ENCODE measurements around the gene LPGAT1. TPM values are rescaled to one million over a fixed set of nuclear protein-coding genes. Genes with fewer than 3 reads are reported as not detected.

LPGAT1 gene
- total and polyA plus RNA-seq, 2 experiments from 2014 or later: 18.5 to 22.9 TPM

GRCh38 chr1:211843507-211844298 is 13.1 kb upstream of the LPGAT1 start:
- no peaks in the 10 kb centered on the region for H3K27me3 ChIP-seq
- no peaks in the 10 kb centered on the region for H3K9me3 ChIP-seq (ENCODE audit: low read depth)
- H3K4me1 ChIP-seq (ENCODE audit: low read depth): no peaks in the 10 kb centered on the region
- no peaks in the 10 kb centered on the region for H3K36me3 ChIP-seq
- DNase-seq (ENCODE audit: low read depth in 1 of 2, low spot score in 1 of 2): no peak
- no peak for TF ChIP-seq CTCF (IDR thresholded peaks at IDR 0.05; ENCODE audit: low read depth, low read length)
- H3K27ac ChIP-seq: no peak overlapping the region
- H3K4me3 ChIP-seq: no peak overlapping the region

GRCh38 chr1:211843018-211843417 is 12.5 kb upstream of the LPGAT1 start:
- Histone ChIP-seq H3K27ac (no peak overlapping the region), H3K4me1 (ENCODE audit: low read depth) (no peaks in the 10 kb centered on the region), H3K36me3 (no peaks in the 10 kb centered on the region), H3K4me3 (no peak overlapping the region), H3K9me3 (ENCODE audit: low read depth) (no peaks in the 10 kb centered on the region), H3K27me3 (peaks cover 2% of the 10 kb centered on the region)
- no peak for DNase-seq (ENCODE audit: low read depth in 1 of 2, low spot score in 1 of 2)
- no peak for TF ChIP-seq CTCF (IDR thresholded peaks at IDR 0.05; ENCODE audit: low read depth, low read length)

GRCh38 chr1:211842518-211842917 is 12.0 kb upstream of the LPGAT1 start:
- Histone ChIP-seq H3K4me1 (ENCODE audit: low read depth) (no peaks in the 10 kb centered on the region), H3K9me3 (ENCODE audit: low read depth) (no peaks in the 10 kb centered on the region), H3K4me3 (no peak overlapping the region), H3K36me3 (no peaks in the 10 kb centered on the region), H3K27me3 (peaks cover 3% of the 10 kb centered on the region), H3K27ac (no peak overlapping the region)
- no peak for TF ChIP-seq CTCF (IDR thresholded peaks at IDR 0.05; ENCODE audit: low read depth, low read length)
- DNase-seq (ENCODE audit: low read depth in 1 of 2, low spot score in 1 of 2): no peak

DNA sequence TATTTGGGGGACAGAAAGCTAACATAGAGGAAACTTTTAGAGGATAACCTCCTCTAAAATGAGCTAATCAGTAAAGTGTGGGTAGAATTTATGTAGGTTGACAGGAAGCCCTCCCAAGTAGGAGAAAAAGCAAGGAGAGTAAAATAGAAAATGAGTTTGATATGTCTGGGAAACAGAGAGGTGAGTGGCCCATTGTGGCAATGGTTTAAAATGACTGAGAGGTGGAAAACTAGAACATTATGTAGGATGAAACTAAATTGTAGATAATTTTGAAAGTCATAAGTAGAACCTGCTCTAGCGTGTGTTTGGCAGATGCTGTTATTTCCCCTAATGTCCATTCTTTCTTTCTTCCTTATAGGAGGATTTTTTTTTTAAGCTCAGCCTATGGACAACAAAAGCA is 8.5 kb upstream of the LPGAT1 start:
- TF ChIP-seq CTCF (IDR thresholded peaks at IDR 0.05; ENCODE audit: low read depth, low read length): no peak
- no peak for DNase-seq (ENCODE audit: low read depth in 1 of 2, low spot score in 1 of 2)
- Histone ChIP-seq H3K27me3 (peaks cover 3% of the 10 kb centered on the region), H3K4me1 (ENCODE audit: low read depth) (no peaks in the 10 kb centered on the region), H3K9me3 (ENCODE audit: low read depth) (no peaks in the 10 kb centered on the region), H3K27ac (no peak overlapping the region), H3K4me3 (no peak overlapping the region), H3K36me3 (no peaks in the 10 kb centered on the region)

DNA sequence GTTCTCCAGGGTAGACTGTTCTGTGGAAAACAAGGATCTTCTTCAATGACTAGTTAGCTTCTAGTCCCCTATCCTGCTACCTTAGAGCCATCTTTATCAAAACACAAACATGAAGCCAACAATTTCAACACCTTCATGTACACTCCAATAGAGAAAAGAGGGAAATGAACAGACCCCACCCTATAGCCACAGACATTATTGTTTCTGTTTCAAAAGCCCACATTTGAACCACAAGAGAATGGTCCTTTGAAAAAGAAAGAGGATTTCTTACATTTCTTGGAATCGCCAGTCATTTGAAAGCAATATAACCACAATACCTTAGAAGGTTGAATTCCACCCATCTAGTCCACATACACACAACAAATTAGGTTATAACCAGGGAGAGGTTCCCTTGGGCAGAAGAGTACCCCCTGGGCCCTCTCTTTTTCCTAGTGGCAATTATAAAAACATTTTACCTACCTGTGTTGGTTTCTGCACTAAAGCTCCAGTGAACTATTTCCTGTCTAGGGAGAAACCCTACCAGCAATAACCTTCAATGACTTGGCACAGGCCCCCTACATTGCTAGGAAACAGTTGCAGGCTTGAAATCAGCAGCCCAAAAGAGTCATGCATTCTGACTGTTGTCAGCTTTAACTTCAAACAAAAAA is 2.7 kb upstream of the LPGAT1 start:
- H3K27ac ChIP-seq: no peak overlapping the region
- no peaks in the 10 kb centered on the region for H3K9me3 ChIP-seq (ENCODE audit: low read depth)
- H3K4me3 ChIP-seq: no peak overlapping the region
- no peak for DNase-seq (ENCODE audit: low read depth in 1 of 2, low spot score in 1 of 2)
- H3K4me1 ChIP-seq (ENCODE audit: low read depth): peaks cover 7% of the 10 kb centered on the region
- no peak for TF ChIP-seq CTCF (IDR thresholded peaks at IDR 0.05; ENCODE audit: low read depth, low read length)
- no peaks in the 10 kb centered on the region for H3K36me3 ChIP-seq
- H3K27me3 ChIP-seq: peaks cover 3% of the 10 kb centered on the region

All from cardiac muscle cell (in vitro differentiated cells and primary cell).